IgD-negative memory B cell (primary cell): ENCODE measurements around the gene PON2. TPM values are rescaled to one million over a fixed set of nuclear protein-coding genes. Genes with fewer than 3 reads are reported as not detected.
"Not testable (repeated sequence)": the region's sequence is repeated elsewhere in the genome, so short reads cannot be mapped to it uniquely, and the experiment has no call there.

ENCODE experiments used
- H3K27ac Mint-ChIP-seq, 3 donors: one replicate each; pipeline ENCODE4 v1.8.0; 2020 to 2022; ENCODE audit warnings: mild to moderate bottlenecking in 3 of 3, mixed read lengths in 3 of 3, moderate library complexity in 1 of 3
- H3K27me3 Mint-ChIP-seq: one replicate; pipeline ENCODE4 v1.8.0; 2021; ENCODE audit warnings: mixed read lengths
- H3K36me3 Mint-ChIP-seq: one replicate; pipeline ENCODE4 v1.8.0; 2020; ENCODE audit warnings: mild to moderate bottlenecking, mixed read lengths
- H3K4me1 Mint-ChIP-seq, 3 donors: one replicate each; pipeline ENCODE4 v1.8.0; 2020 to 2022; ENCODE audit warnings: mixed read lengths in 3 of 3, mild to moderate bottlenecking in 1 of 3
- H3K4me3 Mint-ChIP-seq, 4 donors: one replicate each; pipeline ENCODE4 v1.8.0; 2020 to 2022; ENCODE audit warnings: mild to moderate bottlenecking in 4 of 4, mixed read lengths in 4 of 4, moderate library complexity in 3 of 4
- H3K9me3 Mint-ChIP-seq, 3 donors: one replicate each; pipeline ENCODE4 v1.8.0; 2020 to 2021; ENCODE audit warnings: mixed read lengths in 3 of 3, mild to moderate bottlenecking in 1 of 3
- polyA plus RNA-seq: library from polyadenylated mRNA; unstranded; fragments of 300-500 nt; fragmentation: Illumina TruSeq; gene quantifications from one replicate; pipeline ENCODE4 v1.2.3, GENCODE V29; 2021

The PON2 gene
- polyA plus RNA-seq, 1 donor from 2014 or later: 1.7 TPM

- H3K9me3 Mint-ChIP-seq: no peaks in the 10 kb centered on the region
- no peaks in the 10 kb centered on the region for H3K27me3 Mint-ChIP-seq
- no peaks in the 10 kb centered on the region for H3K36me3 Mint-ChIP-seq
- no peak overlapping the region for H3K27ac Mint-ChIP-seq
- no peak overlapping the region for H3K4me3 Mint-ChIP-seq
- peaks cover 7 to 8% (median 7%) of the 10 kb centered on the region in 3 donors for H3K4me1 Mint-ChIP-seq
These were observed 34.4 kb upstream of the PON2 start for GRCh38 chr7:95469187-95469586.

GRCh38 chr7:95467912-95468607, 33.2 kb upstream of the PON2 start:
- H3K27ac Mint-ChIP-seq: no peak overlapping the region
- H3K36me3 Mint-ChIP-seq: no peaks in the 10 kb centered on the region
- peaks cover 7 to 8% (median 7%) of the 10 kb centered on the region in 3 donors for H3K4me1 Mint-ChIP-seq
- H3K9me3 Mint-ChIP-seq: no peaks in the 10 kb centered on the region
- H3K27me3 Mint-ChIP-seq: no peaks in the 10 kb centered on the region
- H3K4me3 Mint-ChIP-seq: no peak overlapping the region

GRCh38 chr7:95460653-95461052, 25.8 kb upstream of the PON2 start:
- Mint-ChIP-seq H3K27me3 (peaks cover 27% of the 10 kb centered on the region), H3K9me3 (peaks cover 6 to 19% (median 7%) of the 10 kb centered on the region in 3 donors)
- not testable (repeated sequence) for H3K36me3 Mint-ChIP-seq, H3K4me1 Mint-ChIP-seq, H3K4me3 Mint-ChIP-seq, H3K27ac Mint-ChIP-seq

- peaks cover 34% of the 10 kb centered on the region for H3K27me3 Mint-ChIP-seq
- peaks cover 6 to 10% (median 9%) of the 10 kb centered on the region in 3 donors for H3K4me1 Mint-ChIP-seq
- H3K27ac Mint-ChIP-seq: no peak overlapping the region
- H3K36me3 Mint-ChIP-seq: no peaks in the 10 kb centered on the region
- no peak overlapping the region for H3K4me3 Mint-ChIP-seq
- peaks cover 6 to 19% (median 7%) of the 10 kb centered on the region in 3 donors for H3K9me3 Mint-ChIP-seq
These were observed 23.1 kb upstream of the PON2 start for GRCh38 chr7:95457947-95458346.

GRCh38 chr7:95454438-95455045, 19.7 kb upstream of the PON2 start:
- H3K27me3 Mint-ChIP-seq: peaks cover 30% of the 10 kb centered on the region
- no peak overlapping the region for H3K4me3 Mint-ChIP-seq
- no peaks in the 10 kb centered on the region for H3K36me3 Mint-ChIP-seq
- H3K4me1 Mint-ChIP-seq: peaks cover 6 to 10% (median 9%) of the 10 kb centered on the region in 3 donors
- H3K27ac Mint-ChIP-seq: no peak overlapping the region
- peaks cover 2 to 11% (median 7%) of the 10 kb centered on the region in 3 donors for H3K9me3 Mint-ChIP-seq

- no peaks in the 10 kb centered on the region for H3K9me3 Mint-ChIP-seq
- H3K27ac Mint-ChIP-seq: no peak overlapping the region
- H3K36me3 Mint-ChIP-seq: no peaks in the 10 kb centered on the region
- H3K4me3 Mint-ChIP-seq: no peak overlapping the region
- no peaks in the 10 kb centered on the region for H3K4me1 Mint-ChIP-seq
- peaks cover 4% of the 10 kb centered on the region for H3K27me3 Mint-ChIP-seq
These were observed 11.8 kb upstream of the PON2 start for GRCh38 chr7:95446618-95447017.

GRCh38 chr7:95444796-95445195, 10.0 kb upstream of the PON2 start:
- Mint-ChIP-seq H3K4me3 (no peak overlapping the region), H3K36me3 (no peaks in the 10 kb centered on the region), H3K27ac (no peak overlapping the region), H3K4me1 (no peaks in the 10 kb centered on the region), H3K27me3 (no peaks in the 10 kb centered on the region), H3K9me3 (no peaks in the 10 kb centered on the region)

- Mint-ChIP-seq H3K4me3 (no peak overlapping the region), H3K27ac (no peak overlapping the region), H3K27me3 (no peaks in the 10 kb centered on the region), H3K36me3 (no peaks in the 10 kb centered on the region), H3K4me1 (peaks cover 0 to 2% (median 0%) of the 10 kb centered on the region in 3 donors), H3K9me3 (no peaks in the 10 kb centered on the region)
These were observed 6.4 kb upstream of the PON2 start for GRCh38 chr7:95441042-95441823.

GRCh38 chr7:95440394-95441038, 5.7 kb upstream of the PON2 start:
- Mint-ChIP-seq H3K36me3 (no peaks in the 10 kb centered on the region), H3K9me3 (no peaks in the 10 kb centered on the region), H3K27me3 (no peaks in the 10 kb centered on the region), H3K27ac (no peak overlapping the region), H3K4me3 (no peak overlapping the region), H3K4me1 (peaks cover 0 to 5% (median 0%) of the 10 kb centered on the region in 3 donors)

GRCh38 chr7:95436407-95436806, 1.6 kb upstream of the PON2 start:
- Mint-ChIP-seq H3K4me1 (peaks cover 10 to 12% (median 12%) of the 10 kb centered on the region in 3 donors), H3K9me3 (no peaks in the 10 kb centered on the region), H3K4me3 (peak overlapping the region in 1 of 4 donors; percentile 52), H3K27me3 (no peaks in the 10 kb centered on the region), H3K27ac (no peak overlapping the region), H3K36me3 (no peaks in the 10 kb centered on the region)

GRCh38 chr7:95435422-95435780, 573 bp upstream of the PON2 start:
- H3K36me3 Mint-ChIP-seq: no peaks in the 10 kb centered on the region
- H3K27me3 Mint-ChIP-seq: no peaks in the 10 kb centered on the region
- H3K4me3 Mint-ChIP-seq: peak overlapping the region; percentile 79 to 93 (median 88)
- H3K4me1 Mint-ChIP-seq: peaks cover 10 to 12% (median 12%) of the 10 kb centered on the region in 3 donors
- peak overlapping the region in 1 of 3 donors; percentile 55 for H3K27ac Mint-ChIP-seq
- H3K9me3 Mint-ChIP-seq: no peaks in the 10 kb centered on the region

- Mint-ChIP-seq H3K4me1 (peaks cover 10 to 12% (median 12%) of the 10 kb centered on the region in 3 donors), H3K4me3 (peak overlapping the region; percentile 61 to 93 (median 83)), H3K27me3 (no peaks in the 10 kb centered on the region), H3K9me3 (no peaks in the 10 kb centered on the region), H3K36me3 (peaks cover 4% of the 10 kb centered on the region), H3K27ac (no peak overlapping the region)
These were observed 774 bp downstream of the PON2 start for GRCh38 chr7:95433952-95434556.

GRCh38 chr7:95433129-95433528, 1.7 kb downstream of the PON2 start:
- no peak overlapping the region for H3K4me3 Mint-ChIP-seq
- peaks cover 4% of the 10 kb centered on the region for H3K36me3 Mint-ChIP-seq
- no peaks in the 10 kb centered on the region for H3K9me3 Mint-ChIP-seq
- H3K27ac Mint-ChIP-seq: no peak overlapping the region
- no peaks in the 10 kb centered on the region for H3K27me3 Mint-ChIP-seq
- H3K4me1 Mint-ChIP-seq: peaks cover 10 to 12% (median 12%) of the 10 kb centered on the region in 3 donors

- no peaks in the 10 kb centered on the region for H3K9me3 Mint-ChIP-seq
- H3K4me1 Mint-ChIP-seq: peaks cover 10 to 12% (median 12%) of the 10 kb centered on the region in 3 donors
- peak overlapping the region in 1 of 4 donors; percentile 8 for H3K4me3 Mint-ChIP-seq
- no peaks in the 10 kb centered on the region for H3K27me3 Mint-ChIP-seq
- peaks cover 4% of the 10 kb centered on the region for H3K36me3 Mint-ChIP-seq
- H3K27ac Mint-ChIP-seq: no peak overlapping the region
These were observed 2.2 kb downstream of the PON2 start for GRCh38 chr7:95432606-95433005.
